PFSK-1 (cell line): Measurements from ENCODE around the gene RCOR2.

Experiments
- FOXP2 ChIP-seq: optimal IDR thresholded peaks from 2 replicates; pipeline ENCODE3; 2011; ENCODE audit warnings: borderline replicate concordance, control low read depth, inconsistent platforms; ENCODE audit not compliant: insufficient read depth; ENCODE audit errors: extremely low read length, extremely low read depth
- POLR2AphosphoS5 ChIP-seq: IDR thresholded peaks from 2 replicates; pipeline ENCODE4 v1.6.1; 2012; ENCODE audit warnings: low read depth, mild to moderate bottlenecking, control low read depth, low read length, moderate library complexity
- SIN3A ChIP-seq: IDR thresholded peaks from 2 replicates; pipeline ENCODE4 v1.6.1; 2012; ENCODE audit warnings: mild to moderate bottlenecking, low read length, moderate library complexity, borderline replicate concordance; ENCODE audit not compliant: insufficient read depth
- TAF1 ChIP-seq: IDR thresholded peaks from 2 replicates; pipeline ENCODE4 v1.6.1; 2012; ENCODE audit warnings: low read length, control low read depth, borderline replicate concordance; ENCODE audit not compliant: insufficient read depth
- TF ChIP-seq, protein P1 (sequence below), 2 experiments: IDR thresholded peaks; 2 replicates each; pipeline versions ENCODE4 v1.6.1 to v1.8.0; 2011 to 2012; ENCODE audit warnings: low read depth in 2 of 2, low read length in 2 of 2, control low read depth in 1 of 2, inconsistent platforms in 1 of 2, mild to moderate bottlenecking in 1 of 2, moderate library complexity in 1 of 2; ENCODE audit not compliant: insufficient read depth in 1 of 2

Gene RCOR2

DNA sequence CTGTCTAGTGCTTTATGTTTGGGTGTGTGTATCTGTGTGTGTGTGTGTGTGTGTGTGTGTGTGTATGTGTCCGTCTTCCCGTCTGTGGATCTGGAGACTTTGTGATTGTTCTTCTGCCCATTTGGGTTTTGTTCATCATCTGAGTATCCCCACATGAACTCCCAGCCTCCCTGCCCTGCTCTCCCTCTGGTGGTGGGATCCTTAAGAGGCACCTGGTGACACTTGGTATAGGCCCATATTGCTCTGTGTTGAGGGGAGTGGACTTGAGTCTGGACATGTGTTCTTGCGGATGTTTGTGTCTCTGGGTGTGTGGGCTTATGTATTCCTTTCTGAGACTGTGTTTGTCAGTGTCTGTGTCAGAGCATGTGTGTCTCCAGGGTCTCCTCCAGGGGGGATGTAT lies 15.3 kb downstream of the RCOR2 start:
- TF ChIP-seq TAF1 (no peak), POLR2AphosphoS5 (no peak), SIN3A (no peak), FOXP2 (no peak)
- TF ChIP-seq, protein P1, sequence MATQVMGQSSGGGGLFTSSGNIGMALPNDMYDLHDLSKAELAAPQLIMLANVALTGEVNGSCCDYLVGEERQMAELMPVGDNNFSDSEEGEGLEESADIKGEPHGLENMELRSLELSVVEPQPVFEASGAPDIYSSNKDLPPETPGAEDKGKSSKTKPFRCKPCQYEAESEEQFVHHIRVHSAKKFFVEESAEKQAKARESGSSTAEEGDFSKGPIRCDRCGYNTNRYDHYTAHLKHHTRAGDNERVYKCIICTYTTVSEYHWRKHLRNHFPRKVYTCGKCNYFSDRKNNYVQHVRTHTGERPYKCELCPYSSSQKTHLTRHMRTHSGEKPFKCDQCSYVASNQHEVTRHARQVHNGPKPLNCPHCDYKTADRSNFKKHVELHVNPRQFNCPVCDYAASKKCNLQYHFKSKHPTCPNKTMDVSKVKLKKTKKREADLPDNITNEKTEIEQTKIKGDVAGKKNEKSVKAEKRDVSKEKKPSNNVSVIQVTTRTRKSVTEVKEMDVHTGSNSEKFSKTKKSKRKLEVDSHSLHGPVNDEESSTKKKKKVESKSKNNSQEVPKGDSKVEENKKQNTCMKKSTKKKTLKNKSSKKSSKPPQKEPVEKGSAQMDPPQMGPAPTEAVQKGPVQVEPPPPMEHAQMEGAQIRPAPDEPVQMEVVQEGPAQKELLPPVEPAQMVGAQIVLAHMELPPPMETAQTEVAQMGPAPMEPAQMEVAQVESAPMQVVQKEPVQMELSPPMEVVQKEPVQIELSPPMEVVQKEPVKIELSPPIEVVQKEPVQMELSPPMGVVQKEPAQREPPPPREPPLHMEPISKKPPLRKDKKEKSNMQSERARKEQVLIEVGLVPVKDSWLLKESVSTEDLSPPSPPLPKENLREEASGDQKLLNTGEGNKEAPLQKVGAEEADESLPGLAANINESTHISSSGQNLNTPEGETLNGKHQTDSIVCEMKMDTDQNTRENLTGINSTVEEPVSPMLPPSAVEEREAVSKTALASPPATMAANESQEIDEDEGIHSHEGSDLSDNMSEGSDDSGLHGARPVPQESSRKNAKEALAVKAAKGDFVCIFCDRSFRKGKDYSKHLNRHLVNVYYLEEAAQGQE (IDR thresholded peaks at IDR 0.05; ENCODE audit: insufficient read depth in 1 of 2, low read depth in 2 of 2, low read length in 2 of 2) = no peak

DNA sequence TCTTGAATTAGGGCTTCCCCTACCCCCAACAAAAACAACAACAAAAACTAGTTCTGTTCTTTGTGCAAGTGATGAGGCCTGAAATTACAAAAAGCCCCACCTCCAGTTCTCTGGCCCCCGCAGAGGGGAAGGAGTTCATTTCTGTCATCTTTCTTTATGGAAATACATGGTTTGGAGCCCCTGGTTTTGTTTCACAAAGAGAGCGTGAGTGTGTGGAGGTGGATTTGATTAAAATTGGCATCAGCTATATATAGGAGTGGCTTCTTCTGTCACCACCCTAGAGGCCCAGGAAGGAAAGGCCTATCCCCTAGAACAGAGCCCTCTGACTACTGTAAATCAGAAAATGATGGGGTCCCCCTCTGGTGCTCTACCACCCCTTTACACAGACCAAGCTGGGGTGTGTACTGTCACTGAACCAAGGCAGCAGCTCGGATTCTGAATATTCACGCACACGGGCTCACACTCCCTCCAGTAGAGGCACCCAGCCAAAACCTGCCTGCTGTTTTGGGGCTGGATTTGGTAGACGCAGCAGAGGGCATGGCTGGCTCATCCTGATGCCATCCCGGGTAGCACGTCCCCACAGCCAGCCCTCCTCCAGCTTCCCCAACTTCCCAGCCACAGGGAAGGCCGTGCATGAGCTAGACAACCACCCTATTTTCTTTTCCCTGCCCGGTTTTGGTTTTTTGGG lies 19.4 kb downstream of the RCOR2 start:
- TF ChIP-seq SIN3A (no peak), POLR2AphosphoS5 (no peak), FOXP2 (no peak), TAF1 (no peak)
- TF ChIP-seq, protein P1 (IDR thresholded peaks at IDR 0.05; ENCODE audit: insufficient read depth in 1 of 2, low read depth in 2 of 2, low read length in 2 of 2) = no peak

DNA sequence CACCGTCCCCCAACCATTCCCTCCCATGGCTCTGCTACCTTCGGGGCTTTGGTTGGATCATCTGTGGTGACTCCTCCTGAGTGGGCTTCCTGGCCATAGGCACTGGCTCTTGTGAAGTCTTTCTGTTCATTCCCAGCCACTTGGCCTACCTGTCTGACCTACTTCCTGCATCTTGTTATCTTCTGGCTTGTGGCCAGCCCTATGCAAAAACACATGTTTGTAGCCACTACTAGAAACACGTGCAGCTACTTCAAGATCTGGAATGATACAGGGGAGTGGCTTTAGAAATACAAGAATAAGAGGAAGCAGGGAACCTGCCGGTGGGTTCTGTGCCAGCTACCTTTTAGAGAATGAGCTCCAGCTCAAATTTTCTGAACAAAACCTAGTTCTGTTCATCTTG lies 20.9 kb downstream of the RCOR2 start:
- TF ChIP-seq, protein P1 (IDR thresholded peaks at IDR 0.05; ENCODE audit: insufficient read depth in 1 of 2, low read depth in 2 of 2, low read length in 2 of 2) = no peak
- TF ChIP-seq POLR2AphosphoS5 (no peak), TAF1 (no peak), FOXP2 (no peak), SIN3A (no peak)

DNA sequence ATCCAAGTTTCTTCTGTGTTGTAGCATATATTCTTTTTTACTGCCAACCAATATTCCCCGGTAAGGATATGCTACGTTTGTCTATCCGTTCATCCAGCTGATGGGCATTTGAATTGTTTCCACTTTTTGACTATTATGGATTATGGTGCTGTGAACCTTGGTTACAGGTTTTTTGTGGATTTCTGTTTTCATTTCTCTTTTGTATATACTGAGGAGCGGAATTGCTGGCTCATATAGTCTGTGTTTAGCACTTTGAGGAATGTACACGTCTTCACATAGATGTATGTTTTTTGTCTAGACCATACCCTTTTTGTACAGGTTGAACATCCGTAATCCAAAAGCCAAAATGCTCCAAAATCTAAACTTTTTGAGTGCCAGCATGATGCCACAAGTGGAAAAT lies 23.6 kb downstream of the RCOR2 start:
- TF ChIP-seq FOXP2 (no peak), TAF1 (no peak), POLR2AphosphoS5 (no peak), SIN3A (no peak)

DNA sequence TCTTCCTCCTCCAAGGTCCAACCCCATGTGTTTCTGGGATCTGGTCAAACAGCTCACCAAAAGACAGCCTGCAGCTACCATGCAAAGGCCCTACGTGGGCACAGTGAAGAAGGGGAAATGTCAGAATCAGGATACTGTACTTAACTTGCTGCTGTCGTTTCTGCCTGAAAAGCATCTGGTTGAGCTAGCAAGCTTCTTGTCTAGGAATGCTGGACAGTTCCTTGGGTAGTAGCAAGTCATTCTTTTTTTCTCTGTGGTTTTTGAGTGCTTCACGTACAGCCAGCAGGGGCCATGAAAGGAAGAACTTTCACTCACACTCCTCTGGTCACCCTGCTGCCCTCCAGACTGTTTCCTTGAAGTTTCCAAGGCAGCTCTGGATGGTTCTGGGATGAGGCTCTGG lies 24.7 kb downstream of the RCOR2 start:
- TF ChIP-seq, protein P1 (IDR thresholded peaks at IDR 0.05; ENCODE audit: insufficient read depth in 1 of 2, low read depth in 2 of 2, low read length in 2 of 2) = peak; percentile 77 to 92
- no peak for TF ChIP-seq FOXP2
